ENCODE results near the gene ROCK1. TPM values are rescaled to one million over a fixed set of nuclear protein-coding genes. Genes with fewer than 3 reads are reported as not detected.

ROCK1 gene
- total RNA-seq, 1 donor from 2014 or later, result 66.2 TPM

- Histone ChIP-seq H3K9ac (no peak overlapping the region), H3K4me1 (no peaks in the 10 kb centered on the region), H2AFZ (replicated peaks) (no peak overlapping the region), H3F3A (ENCODE audit: low read depth) (no peaks in the 10 kb centered on the region), H3K27ac (no peak overlapping the region), H4K20me1 (ENCODE audit: low read depth) (peaks cover 3% of the 10 kb centered on the region), H3K79me2 (ENCODE audit: low read depth) (peaks cover 99% of the 10 kb centered on the region), H3K36me3 (no peaks in the 10 kb centered on the region), H3K9me3 (ENCODE audit: low read depth) (peaks cover 10% of the 10 kb centered on the region), H3K27me3 (no peaks in the 10 kb centered on the region), H3K4me3 (no peak overlapping the region), H3K4me2 (no peak overlapping the region)
- TF ChIP-seq EZH2 (IDR thresholded peaks at IDR 0.05) (no peak), EZH2phosphoT487 (IDR thresholded peaks at IDR 0.05) (no peak), CTCF (IDR thresholded peaks at IDR 0.05) (no peak)
- no peaks in the 10 kb centered on the region for H3K4me1 Mint-ChIP-seq
- no peak overlapping the region for H3K4me3 Mint-ChIP-seq
- no peak for DNase-seq (ENCODE audit: low spot score)
- no peaks in the 10 kb centered on the region for H3K27me3 Mint-ChIP-seq (ENCODE audit: insufficient read depth, low read depth)
- H3K9me3 Mint-ChIP-seq, result peaks cover 71% of the 10 kb centered on the region
- peaks cover 47% of the 10 kb centered on the region for H3K36me3 Mint-ChIP-seq
- no peak overlapping the region for H3K27ac Mint-ChIP-seq
These were observed 28.6 kb downstream of the ROCK1 start for GRCh38 chr18:21083017-21083416.

- Mint-ChIP-seq H3K27ac (no peak overlapping the region), H3K27me3 (ENCODE audit: insufficient read depth, low read depth) (no peaks in the 10 kb centered on the region), H3K36me3 (peaks cover 41% of the 10 kb centered on the region), H3K9me3 (peaks cover 61% of the 10 kb centered on the region), H3K4me3 (no peak overlapping the region), H3K4me1 (no peaks in the 10 kb centered on the region)
- H3K4me3 ChIP-seq, result no peak overlapping the region
- H2AFZ ChIP-seq (replicated peaks), result no peak overlapping the region
- no peaks in the 10 kb centered on the region for H3K27me3 ChIP-seq
- H3K9me3 ChIP-seq (ENCODE audit: low read depth), result peaks cover 10% of the 10 kb centered on the region
- H3K79me2 ChIP-seq (ENCODE audit: low read depth), result peaks cover 96% of the 10 kb centered on the region
- H3F3A ChIP-seq (ENCODE audit: low read depth), result no peaks in the 10 kb centered on the region
- H3K36me3 ChIP-seq, result no peaks in the 10 kb centered on the region
- no peak for DNase-seq (ENCODE audit: low spot score)
- H4K20me1 ChIP-seq (ENCODE audit: low read depth), result no peaks in the 10 kb centered on the region
- H3K4me1 ChIP-seq, result no peaks in the 10 kb centered on the region
- TF ChIP-seq CTCF (IDR thresholded peaks at IDR 0.05) (no peak), EZH2 (IDR thresholded peaks at IDR 0.05) (no peak), EZH2phosphoT487 (IDR thresholded peaks at IDR 0.05) (no peak)
- H3K4me2 ChIP-seq, result no peak overlapping the region
- no peak overlapping the region for H3K27ac ChIP-seq
- no peak overlapping the region for H3K9ac ChIP-seq
These were observed 30.2 kb downstream of the ROCK1 start for GRCh38 chr18:21081426-21081825.

- peaks cover 38% of the 10 kb centered on the region for H3K36me3 Mint-ChIP-seq
- Histone ChIP-seq H3K4me3 (no peak overlapping the region), H3K4me2 (no peak overlapping the region), H3F3A (ENCODE audit: low read depth) (no peaks in the 10 kb centered on the region), H3K36me3 (no peaks in the 10 kb centered on the region), H3K27me3 (no peaks in the 10 kb centered on the region), H3K9ac (no peak overlapping the region), H2AFZ (replicated peaks) (no peak overlapping the region), H3K27ac (no peak overlapping the region), H3K4me1 (no peaks in the 10 kb centered on the region), H4K20me1 (ENCODE audit: low read depth) (peaks cover 2% of the 10 kb centered on the region), H3K79me2 (ENCODE audit: low read depth) (peaks cover 96% of the 10 kb centered on the region), H3K9me3 (ENCODE audit: low read depth) (peaks cover 10% of the 10 kb centered on the region)
- peaks cover 60% of the 10 kb centered on the region for H3K9me3 Mint-ChIP-seq
- no peaks in the 10 kb centered on the region for H3K27me3 Mint-ChIP-seq (ENCODE audit: insufficient read depth, low read depth)
- TF ChIP-seq EZH2phosphoT487 (IDR thresholded peaks at IDR 0.05) (no peak), EZH2 (IDR thresholded peaks at IDR 0.05) (no peak), CTCF (IDR thresholded peaks at IDR 0.05) (no peak)
- no peak overlapping the region for H3K4me3 Mint-ChIP-seq
- no peak for DNase-seq (ENCODE audit: low spot score)
- H3K4me1 Mint-ChIP-seq, result no peaks in the 10 kb centered on the region
- no peak overlapping the region for H3K27ac Mint-ChIP-seq
These were observed 31.0 kb downstream of the ROCK1 start for GRCh38 chr18:21080576-21080975.
